Activated CD4-positive, CD25-positive, alpha-beta regulatory T cell treated with anti-CD3 and anti-CD28 coated beads, Interleukin-2, amount 50 U/mL, for 72 hours (primary cell): ENCODE measurements around the gene NRSN1.
"Not testable (repeated sequence)": the region's sequence is repeated elsewhere in the genome, so short reads cannot be mapped to it uniquely, and the experiment has no call there.

Source experiments
- DNase-seq: peaks from one replicate; pipeline ENCODE4 v3.0.0; 2021

The NRSN1 gene, protein sequence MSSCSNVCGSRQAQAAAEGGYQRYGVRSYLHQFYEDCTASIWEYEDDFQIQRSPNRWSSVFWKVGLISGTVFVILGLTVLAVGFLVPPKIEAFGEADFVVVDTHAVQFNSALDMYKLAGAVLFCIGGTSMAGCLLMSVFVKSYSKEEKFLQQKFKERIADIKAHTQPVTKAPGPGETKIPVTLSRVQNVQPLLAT

DNA sequence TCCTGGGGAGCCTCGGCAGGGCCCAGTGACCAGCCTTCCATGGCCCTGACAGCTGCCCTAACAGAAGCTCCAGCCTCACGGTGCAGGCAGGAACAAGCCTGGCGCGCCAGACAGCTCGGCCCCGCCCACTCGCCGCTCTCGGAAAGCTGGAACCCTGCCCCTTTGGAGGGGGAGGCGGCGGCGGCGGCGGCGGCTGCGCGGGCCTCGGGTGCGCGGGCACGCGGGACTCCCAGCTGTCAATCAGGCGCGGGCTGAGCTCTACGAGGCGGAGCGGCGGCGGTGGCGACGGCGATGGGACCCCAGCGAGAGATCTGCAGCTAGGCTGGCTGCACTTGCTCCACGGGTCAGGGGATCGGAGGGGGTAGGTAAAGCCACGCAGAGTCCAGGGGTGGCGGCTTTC lies at the start of gene NRSN1:
NRSN1 (plus strand) TSS at position 236 of the 400 bp plus-strand sequence. CDS start 8,113 bp downstream, outside the sequence.
- DNase-seq = no peak

DNA sequence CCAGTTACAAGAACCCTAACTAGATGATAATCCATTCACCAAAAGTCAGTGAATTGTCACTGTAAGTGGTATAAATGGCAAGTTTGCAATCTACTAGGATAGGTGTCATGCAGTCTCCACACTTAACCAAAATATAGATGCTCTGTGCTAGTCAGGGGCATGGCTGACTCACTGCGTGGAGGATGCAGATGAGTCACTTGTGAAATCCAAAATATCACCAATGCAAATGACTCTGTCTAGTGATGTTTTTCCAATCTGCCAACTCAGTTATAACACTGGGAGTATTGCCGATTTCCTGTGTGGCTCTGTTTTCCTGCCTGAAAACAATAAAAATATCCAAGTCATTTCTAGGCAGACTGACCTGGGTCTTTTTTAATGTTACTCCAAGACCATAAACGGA lies 47.8 kb upstream of the NRSN1 start:
- no peak for DNase-seq

DNA sequence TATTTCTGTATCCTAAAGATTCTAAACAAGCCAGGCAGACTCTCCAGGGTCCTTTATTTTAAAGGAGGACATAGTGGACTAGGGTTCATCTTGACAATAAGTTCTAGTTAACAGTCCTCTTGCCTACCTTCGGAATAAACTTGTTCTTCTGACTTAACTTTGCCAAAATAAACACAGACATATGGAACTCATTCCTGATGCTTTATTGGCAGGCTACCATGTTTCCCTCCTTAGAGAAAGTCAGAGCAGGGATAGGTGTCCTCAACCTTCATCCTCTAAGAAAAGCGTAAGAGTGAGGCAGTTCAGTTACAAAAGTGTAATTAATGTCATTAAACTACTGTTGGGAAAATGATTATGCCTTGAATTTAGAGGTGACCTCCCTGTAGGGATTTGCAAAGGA lies 46.9 kb upstream of the NRSN1 start:
- DNase-seq = no peak

DNA sequence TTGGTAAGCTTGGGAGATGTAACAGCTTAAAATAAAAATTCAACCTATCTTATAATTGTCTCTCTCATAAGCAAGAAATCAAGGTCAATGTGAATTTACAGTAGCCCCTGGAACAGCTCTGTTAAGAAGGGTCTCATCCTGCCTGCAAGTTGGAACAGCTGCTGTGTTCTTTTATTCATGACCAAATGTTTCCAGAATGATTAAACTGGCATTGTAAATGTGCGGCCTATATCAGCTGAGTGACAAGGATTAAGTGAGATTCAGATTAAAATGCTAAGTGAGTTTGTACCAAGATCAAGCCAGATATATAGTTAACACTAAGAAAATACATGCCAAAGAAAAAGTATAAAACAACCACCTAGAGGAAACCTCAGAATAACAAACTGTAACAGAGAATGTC lies 45.3 kb upstream of the NRSN1 start:
- DNase-seq = no peak

DNA sequence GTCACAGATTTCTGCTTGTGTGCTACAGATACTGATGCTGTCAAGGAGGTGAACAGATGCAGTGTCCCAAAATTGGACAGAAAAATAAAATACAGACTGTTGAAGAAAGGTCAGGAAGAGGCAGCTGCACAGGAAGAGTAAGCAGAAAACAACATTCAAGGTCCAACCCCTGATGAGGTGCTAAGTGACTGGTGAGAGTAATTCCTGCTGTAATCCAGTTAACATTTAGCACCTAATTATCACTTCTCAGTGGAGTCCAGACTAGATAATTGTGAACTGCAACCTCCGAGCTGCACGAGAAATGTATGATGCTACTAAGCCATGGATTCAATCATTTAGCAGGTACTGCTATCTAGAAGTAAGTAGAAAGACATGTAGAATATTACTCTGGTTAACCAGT lies 36.3 kb upstream of the NRSN1 start:
- no peak for DNase-seq

DNA sequence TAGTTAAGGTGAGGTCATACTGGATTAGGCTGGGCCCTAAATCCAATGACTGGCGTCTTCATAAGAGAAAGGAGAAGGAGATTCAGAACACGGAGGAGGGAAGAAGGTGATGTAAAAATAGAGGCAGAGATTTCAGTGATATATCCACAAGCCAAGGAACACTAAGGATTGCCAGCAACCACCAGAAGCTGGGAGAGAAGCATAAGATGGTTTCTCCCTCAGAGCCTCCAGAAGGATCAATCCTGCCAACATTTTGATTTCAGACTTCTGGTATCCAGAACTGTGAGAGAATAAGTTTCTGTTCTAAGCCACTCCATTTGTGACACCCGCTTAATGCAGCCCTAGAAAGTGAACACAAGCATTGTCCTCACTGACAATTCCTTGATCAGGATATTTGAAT lies 33.6 kb upstream of the NRSN1 start:
- DNase-seq = no peak

DNA sequence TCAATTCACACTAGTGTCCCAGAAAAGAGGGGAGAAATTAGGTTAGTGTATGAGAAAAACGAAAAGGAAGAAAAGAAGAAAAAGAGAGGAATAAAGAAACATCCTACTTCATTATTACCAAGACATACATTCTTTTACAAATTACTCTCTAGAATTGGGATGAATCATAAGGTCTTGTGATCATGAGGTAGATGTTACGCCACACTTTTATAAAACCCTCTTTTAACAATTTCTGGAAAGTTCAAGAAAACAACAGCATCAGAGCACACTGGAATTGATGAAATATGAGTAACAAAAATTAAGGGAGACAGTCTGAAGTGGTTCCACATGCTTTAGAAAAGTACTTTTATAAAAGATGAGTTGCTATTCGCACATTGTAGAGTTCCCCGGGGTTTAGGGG lies 32.6 kb upstream of the NRSN1 start:
- no peak for DNase-seq

DNA sequence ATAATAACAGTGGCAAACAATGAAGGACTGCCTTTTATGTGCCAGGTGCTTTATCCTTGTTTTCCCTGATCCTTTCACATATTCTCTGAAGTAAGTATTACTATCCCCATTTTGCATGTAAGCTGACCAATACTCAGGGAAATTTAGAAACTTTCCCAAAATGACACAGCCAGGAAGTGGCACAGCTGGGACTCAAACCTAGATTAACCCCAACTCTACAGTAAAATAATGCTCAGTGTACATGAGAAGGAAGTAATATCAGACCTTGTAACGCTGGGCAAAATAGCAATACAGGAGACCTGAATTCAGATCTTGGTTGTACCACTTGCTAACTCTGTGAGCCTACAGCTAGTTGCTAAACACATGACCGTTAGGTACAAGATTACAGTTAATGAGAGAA lies 26.8 kb upstream of the NRSN1 start:
- no peak for DNase-seq

DNA sequence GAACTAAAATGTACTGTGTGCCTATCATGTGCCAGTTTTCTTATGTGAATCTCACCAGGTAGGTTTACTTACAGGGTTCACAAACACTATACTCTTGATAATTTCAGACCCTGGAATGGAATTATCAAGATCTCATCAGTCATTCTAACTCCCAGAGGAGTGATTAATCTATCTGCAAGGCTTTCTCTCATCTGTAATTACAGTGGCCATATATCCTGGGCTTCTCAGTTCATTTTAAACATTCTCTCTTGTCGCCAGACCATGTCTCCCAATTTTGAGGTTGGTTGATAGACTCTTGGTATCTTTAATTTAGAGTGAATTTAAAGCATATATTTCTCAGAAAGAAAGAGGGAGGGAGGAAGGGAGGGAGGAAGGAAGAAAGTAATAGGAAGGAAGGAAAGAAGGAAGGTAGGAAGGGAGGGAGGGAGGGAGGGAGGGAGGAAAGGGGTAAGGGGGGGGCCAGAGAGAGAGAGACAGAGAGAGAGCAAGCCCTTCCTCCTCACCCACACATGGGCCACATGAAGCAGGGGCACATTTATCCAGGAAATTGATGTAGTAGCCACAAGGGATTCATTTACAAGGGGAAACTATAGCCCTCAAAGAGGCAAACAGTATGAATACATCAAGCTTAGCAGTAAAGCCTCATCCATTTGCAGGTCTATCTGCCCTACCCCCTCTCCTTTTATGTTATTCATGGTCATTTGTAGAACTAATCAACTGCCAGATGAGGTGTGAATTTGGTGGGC lies 25.8 kb upstream of the NRSN1 start:
- DNase-seq = no peak

DNA sequence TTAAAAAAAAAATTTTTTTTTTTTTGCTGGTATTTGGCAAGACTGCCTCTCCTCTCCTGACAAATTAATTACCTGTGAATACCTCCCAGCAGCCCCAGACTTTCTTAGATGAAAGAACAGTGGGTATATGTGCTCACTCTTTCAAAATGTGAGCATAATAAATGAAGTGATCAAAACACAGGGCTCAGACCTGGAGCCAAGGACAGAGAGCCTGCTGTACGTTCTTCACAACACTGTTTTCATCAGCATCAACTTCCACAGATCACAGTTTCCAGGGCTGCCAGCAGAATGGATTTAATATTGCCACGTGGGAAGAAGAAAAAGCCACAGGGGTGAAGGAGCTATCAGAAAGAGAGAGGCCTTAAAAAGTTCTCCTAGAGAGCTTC lies 25.3 kb upstream of the NRSN1 start:
- DNase-seq = no peak

DNA sequence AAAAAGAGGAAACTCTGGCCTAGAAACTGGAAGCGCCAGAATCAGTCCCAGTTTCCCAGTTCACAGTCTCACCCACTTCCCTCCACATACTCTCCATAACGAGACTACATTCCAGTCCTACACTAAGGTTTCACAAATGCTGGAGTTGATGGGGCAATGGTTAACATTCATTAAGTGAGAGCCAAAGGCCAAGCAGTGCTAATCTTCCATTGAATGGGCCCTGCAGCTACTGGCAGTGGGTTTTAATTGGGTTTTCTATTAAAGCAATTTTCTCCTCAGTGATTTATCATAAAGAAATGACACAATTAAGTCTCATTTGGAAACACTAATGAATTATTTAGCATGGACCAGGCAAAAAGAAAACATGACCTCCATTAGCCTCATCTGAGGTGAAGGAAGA lies 20.8 kb upstream of the NRSN1 start:
- no peak for DNase-seq

DNA sequence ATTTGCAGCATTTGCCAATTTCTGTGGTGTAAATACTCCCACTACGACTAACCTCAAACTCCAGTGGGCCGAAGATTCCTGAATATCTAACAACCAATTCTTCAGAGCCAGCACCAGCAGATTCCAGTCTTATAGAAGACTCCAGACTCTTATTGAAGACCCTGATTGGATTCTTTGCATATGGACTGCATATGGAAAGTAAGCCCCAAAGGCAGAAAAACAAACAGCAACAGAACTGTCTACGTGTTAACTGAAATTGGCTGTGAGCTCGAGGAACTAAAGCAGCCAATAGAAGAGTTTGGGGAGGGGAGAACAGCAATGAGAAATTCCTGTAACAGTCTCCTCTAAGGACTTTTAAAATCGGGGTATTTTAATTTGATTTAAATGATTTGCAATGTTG lies 19.7 kb upstream of the NRSN1 start:
- no peak for DNase-seq

DNA sequence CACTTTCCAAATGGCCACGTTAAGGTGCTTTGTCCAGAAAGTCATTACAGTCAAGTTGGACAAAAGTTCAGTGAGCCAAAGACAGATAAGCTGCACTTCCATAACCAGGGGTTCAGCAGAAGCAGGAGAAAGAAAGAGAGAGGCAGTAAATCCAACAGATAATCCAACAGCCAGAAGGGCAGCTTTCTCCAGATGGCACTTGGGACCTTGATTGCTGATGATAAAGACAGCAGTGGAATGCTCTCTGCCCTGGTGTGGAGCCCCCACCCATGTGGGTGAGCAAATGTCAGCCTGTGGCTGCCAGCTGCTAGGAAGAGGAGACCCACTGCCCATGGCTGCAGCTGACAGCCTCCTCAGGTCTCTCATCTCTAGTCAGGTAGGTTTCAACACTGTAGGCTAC lies 18.7 kb upstream of the NRSN1 start:
- DNase-seq = no peak

DNA sequence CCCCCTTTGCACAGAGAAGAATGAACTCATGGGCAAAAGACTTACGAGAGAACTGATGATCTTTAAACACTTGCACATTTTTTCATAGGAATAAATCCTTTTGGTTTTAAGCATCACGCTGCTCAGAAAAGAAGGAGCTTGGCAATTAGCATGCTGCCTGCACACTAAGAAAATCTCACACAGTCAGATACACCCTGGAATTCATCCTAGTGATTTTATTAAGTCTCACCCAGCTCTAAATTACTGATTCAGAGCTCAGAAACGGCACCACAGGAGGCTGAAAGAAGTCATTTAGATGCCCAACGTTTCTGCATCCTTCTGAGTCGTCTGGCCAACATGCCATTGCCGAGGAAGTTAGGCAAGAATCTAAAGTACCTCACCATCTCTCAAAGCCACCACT lies 18.0 kb upstream of the NRSN1 start:
- no peak for DNase-seq

DNA sequence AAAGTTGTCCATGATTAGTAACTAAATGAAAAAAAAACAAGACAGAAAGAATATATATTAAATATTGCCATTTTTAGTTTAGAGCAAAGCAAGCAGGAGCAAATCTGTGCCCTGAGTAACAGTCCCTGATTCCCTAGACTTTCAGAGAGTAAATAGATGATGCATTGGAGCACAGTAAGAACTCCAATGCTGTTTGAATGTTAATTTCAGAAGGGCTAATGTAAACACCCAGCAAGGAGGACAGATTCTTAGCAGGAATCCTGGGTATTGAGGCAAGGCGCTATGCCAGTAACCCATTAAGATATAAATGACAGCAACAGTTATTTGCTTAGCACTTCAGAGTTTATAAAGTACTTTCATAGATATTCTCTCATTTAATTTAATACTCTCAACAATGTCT lies 15.6 kb upstream of the NRSN1 start:
- DNase-seq = no peak

DNA sequence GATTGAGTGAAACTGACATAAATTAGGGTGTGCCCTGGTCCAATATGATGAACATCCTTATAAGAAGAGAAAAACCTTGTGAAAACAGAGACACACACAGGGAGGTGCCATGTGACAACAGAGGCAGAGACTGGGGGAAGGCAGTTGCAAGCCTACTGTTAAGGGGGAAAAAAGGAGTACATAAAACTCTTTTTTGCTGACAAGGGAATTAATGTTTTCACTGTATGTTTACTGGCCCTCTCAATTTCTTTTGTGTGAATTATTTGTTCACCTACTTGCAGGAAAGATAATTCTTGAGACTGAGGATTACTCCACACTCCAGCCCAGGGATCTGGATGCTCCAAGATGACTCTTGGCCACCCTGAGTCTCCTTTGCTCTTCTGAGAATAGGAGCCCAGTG lies 12.1 kb upstream of the NRSN1 start:
- no peak for DNase-seq

DNA sequence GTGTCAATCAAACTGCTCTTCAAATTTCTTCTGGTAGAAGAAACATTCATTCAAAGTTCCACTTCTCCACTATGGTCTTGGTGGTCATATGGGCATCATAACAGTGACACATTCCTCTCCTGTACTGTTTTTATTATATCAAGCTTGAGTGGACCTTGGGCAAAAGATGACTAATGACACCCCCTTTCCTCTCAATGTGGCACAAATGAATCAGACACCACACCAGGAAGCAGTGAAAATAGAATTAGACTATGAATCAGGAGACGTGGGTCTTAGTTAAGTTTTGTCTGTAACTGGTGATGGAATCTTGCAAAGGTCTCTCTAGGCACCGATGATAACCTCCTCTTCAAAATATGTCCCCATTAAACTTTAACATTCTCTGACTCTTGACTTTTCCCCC lies 9.0 kb upstream of the NRSN1 start:
- no peak for DNase-seq

DNA sequence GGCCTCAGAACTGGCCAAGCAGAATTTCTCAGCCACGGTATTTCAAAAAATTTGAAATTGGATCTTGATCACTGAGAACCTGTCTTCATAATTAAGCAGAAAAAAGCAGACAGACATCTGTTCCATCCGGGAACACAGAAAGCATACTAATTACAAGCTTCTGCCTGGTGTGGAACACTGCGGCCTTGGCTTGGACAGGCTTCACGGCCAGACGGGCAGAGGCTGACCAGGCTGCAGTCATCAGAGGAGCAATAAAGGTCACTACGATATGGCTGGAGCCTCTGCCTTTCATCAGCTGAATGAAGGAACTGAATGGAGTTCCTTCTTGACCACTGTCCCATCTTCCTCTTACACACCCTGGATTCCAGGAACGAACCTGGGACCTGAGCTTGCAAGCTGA lies 3.9 kb upstream of the NRSN1 start:
- no peak for DNase-seq

DNA sequence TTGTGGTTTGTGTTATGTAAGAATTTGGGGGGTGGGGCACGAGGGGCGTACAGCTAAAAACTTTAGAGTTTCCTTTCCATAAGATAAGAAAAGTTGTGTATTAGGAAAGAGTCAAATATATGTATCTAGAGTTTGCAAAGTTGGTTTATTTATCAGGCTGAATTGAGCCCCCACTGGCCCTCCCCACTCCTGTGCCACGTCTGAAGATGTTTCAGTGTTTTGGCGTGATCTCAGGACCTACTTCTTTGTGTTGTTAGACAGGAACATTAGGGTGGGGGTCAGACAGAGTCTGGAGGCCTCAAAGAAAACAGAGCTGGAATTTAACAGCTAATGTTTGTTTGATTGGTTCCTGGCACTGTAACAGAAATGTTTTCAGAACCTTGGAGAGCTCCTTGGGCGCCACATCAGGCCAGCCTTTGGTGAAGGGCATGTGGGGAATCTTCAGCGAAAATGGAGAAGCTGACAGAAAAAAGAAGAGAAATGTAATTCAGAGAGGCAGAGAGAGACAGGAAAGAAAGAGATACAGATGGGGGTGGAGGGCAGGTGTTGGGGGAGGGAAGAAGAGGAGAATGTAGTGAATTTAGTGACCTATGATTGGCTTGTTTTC lies 674 bp downstream of the NRSN1 start:
- DNase-seq = no peak

DNA sequence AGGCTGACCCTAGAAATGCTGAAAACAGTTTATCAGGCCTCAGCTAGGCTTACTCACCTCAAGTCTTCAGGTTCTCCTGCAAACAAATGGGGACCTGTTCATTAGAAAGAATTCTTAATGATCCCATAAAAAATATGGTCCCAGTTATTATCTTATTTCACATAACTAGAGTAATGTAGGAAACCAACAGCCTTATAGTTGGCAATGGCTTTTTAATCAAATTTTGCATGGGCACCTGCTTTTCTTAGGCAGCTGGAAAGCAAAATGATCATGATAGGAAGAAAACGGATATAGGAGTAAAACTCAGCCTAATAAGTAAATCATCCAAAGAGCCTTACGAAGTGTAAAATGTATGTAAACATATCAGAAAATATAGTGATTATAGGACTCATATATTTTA lies 1.3 kb downstream of the NRSN1 start:
- DNase-seq = no peak

DNA sequence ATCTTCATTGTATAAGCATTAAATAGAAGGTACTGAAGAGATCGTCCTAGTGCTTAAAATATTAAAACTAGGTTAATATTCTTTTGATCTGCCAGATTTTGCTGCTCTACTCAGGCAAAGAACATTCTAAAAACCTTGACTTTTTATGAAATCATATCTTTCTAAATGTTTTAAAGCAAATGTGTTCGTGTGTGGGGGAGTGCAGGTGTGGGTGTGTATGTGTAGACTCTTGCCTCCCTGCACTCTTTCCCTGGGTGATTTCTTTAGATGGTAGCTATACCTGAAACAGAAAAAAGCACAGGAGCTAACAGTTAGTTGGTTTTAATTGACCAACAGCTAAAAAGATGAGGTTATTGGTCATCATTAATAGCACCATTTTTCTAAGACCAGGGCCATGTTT lies 5.7 kb downstream of the NRSN1 start:
- DNase-seq = no peak

DNA sequence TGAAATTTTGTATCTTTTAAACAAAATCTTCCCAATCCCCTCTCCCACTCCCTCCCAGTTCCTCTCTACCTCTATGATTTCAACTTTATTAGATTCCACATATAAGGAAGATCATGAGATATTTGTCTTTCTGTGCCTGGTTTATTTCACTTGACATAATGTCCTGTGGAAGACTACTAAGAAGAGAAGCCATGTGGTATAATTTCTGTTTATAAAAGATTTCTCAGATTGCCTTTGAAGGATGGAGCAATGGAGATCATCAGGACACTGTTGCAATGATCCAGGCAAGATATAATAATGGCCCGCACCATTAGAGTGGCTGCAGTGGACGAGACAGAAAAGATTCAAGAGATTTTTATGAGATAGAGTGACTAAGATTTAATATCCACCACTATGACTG lies 13.1 kb downstream of the NRSN1 start:
- no peak for DNase-seq

DNA sequence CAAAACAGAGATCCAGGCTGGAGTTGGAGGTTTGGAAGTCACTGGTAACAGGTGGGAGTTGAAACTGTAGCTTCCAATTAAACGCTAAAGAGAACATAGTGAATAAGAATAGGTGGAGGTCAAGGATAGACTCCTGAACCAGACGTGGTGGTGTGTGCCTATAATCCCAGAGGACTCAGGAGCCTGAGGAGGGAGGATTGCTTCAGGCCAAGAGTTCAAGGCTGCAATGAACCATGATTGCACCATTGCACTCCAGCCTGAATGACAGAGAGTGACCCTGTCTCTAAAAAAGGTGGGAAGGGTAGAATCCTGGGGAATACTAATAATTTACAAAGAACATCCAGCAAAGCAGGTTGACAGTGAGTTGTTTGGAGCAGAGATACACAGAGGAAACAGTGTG lies 13.6 kb downstream of the NRSN1 start:
- no peak for DNase-seq

DNA sequence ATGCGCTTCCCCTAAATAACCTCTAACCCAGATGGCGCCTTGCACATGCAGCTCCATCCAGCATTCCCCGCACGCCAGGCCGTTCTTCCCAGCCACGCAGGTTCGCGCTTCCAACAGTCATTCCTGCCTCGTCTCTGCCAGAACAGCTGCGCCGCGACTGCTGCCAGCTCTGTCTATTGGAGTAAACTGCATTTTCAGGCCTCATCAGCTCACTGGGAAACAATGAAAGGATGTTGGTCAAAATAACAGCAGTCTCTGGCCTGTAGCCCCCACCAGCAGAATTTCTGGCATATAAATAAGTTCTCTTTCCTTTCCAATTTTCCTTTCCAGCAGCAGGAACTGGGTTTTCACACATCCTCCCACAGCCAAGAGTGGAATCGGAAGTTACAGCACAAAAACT lies 14.6 kb downstream of the NRSN1 start:
- no peak for DNase-seq

DNA sequence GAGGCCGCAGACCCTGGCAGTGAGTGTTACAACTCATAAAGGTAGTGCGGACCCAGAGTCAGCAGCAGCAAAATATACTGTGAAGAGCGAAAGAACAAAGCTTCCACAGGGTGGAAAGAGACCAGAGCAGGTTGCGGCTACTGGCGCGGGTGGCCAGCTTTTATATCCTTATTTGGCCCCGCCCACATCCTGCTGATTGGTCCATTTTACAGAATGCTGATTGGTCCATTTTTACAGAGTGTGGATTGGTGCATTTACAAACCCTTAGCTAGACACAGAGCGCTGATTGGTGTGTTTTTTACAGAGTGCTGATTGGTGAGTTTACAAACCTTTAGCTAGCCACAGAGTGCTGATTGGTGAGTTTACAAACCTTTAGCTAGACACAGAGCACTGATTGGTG lies 16.7 kb downstream of the NRSN1 start:
- DNase-seq = not testable (repeated sequence)
